Natural killer cell treated with Interleukin-12 subunit alpha and Interleukin-12 subunit beta and Interleukin-15 and Interleukin-18, amount 100 ng/mL, for 72 hours (primary cell): ENCODE data around the gene PTTG1IP2. TPM values are rescaled to one million over a fixed set of nuclear protein-coding genes. Genes with fewer than 3 reads are reported as not detected.

ENCODE experiments used
- ATAC-seq, 2 donors: fragments of 150-1000 bp; cut with Tn5 transposase in 1 of 2; sonication (Bioruptor Pico), chemical (Tn5 transposase) in 1 of 2; 2 replicates each; pipeline ENCODE4 v1.10.0; 2021
- DNase-seq: peaks from one replicate; pipeline ENCODE4 v3.0.0; 2022; ENCODE audit warnings: low spot score
- H3K27ac Mint-ChIP-seq, 2 donors: 1 replicate in 1 of 2; 2 replicates in 1 of 2; pipeline ENCODE4 v1.8.0; 2022; ENCODE audit warnings: mixed read lengths in 2 of 2, mild to moderate bottlenecking in 1 of 2, moderate library complexity in 1 of 2
- H3K27me3 Mint-ChIP-seq, 2 donors: 1 replicate in 1 of 2; 2 replicates in 1 of 2; pipeline ENCODE4 v1.8.0; 2022; ENCODE audit warnings: mixed read lengths in 2 of 2
- H3K36me3 Mint-ChIP-seq: one replicate; pipeline ENCODE4 v1.8.0; 2022; ENCODE audit warnings: mixed read lengths
- H3K4me1 Mint-ChIP-seq, 2 donors: 1 replicate in 1 of 2; 2 replicates in 1 of 2; pipeline ENCODE4 v1.8.0; 2022; ENCODE audit warnings: low read depth in 2 of 2, mixed read lengths in 2 of 2, mild to moderate bottlenecking in 1 of 2
- H3K4me3 Mint-ChIP-seq: one replicate; pipeline ENCODE4 v1.8.0; 2022; ENCODE audit warnings: mixed read lengths
- H3K9me3 Mint-ChIP-seq: 2 replicates; pipeline ENCODE4 v1.8.0; 2022; ENCODE audit warnings: mixed read lengths
- total RNA-seq, 2 donors: library from RNA; stranded (reverse); gene quantifications; one replicate each; pipeline ENCODE4 v1.2.3, GENCODE V29; 2022

PTTG1IP2 gene
- not detected for total RNA-seq

GRCh38 chr7:90469554-90469953 is at the start of gene PTTG1IP2:
Gene PTTG1IP2 (plus strand): TSS chr7:90469639. CDS start chr7:90469787, 148 bp downstream.
- Mint-ChIP-seq H3K36me3 (peaks cover 11% of the 10 kb centered on the region), H3K27ac (no peak within 1 kb of the TSS), H3K9me3 (no peaks in the 10 kb centered on the region), H3K27me3 (peaks cover 4 to 8% of the 10 kb centered on the region in 2 donors), H3K4me3 (no peak within 1 kb of the TSS), H3K4me1 (no peaks in the 10 kb centered on the region)
- DNase-seq (no peak), ATAC-seq (no peak)

DNA sequence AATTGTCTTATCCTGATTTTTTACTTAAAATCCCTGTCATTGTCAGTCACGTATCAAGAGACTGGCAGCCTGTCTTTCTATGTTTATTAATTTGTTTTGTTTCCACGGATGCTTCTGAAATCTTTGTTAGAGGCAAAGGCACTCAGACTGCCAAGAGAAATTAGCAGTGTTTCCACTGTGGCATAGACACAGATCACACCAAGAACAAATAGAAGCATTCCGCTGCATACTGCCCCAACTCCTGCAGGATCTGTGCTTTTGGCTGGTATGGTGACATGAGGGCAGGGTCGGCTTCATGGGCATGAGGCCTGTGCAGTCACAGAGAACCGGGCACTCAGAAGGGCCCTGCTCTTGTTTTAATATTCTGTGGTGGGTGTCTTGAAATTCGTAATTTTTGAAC is 47.8 kb upstream of the PTTG1IP2 start:
- H3K27ac Mint-ChIP-seq, result no peak overlapping the region
- H3K4me3 Mint-ChIP-seq, result no peak overlapping the region
- H3K4me1 Mint-ChIP-seq, result peaks cover 0 to 6% of the 10 kb centered on the region in 2 donors
- H3K9me3 Mint-ChIP-seq, result no peaks in the 10 kb centered on the region
- H3K36me3 Mint-ChIP-seq, result no peaks in the 10 kb centered on the region
- no peak for ATAC-seq
- peaks cover 2 to 5% of the 10 kb centered on the region in 2 donors for H3K27me3 Mint-ChIP-seq
- DNase-seq, result no peak

- ATAC-seq, result no peak
- no peak for DNase-seq
- peaks cover 0 to 6% of the 10 kb centered on the region in 2 donors for H3K4me1 Mint-ChIP-seq
- no peaks in the 10 kb centered on the region for H3K36me3 Mint-ChIP-seq
- H3K9me3 Mint-ChIP-seq, result no peaks in the 10 kb centered on the region
- no peak overlapping the region for H3K4me3 Mint-ChIP-seq
- peaks cover 2 to 12% of the 10 kb centered on the region in 2 donors for H3K27me3 Mint-ChIP-seq
- H3K27ac Mint-ChIP-seq, result peak overlapping the region; percentile 14 to 42
Observed at GRCh38 chr7:90424720-90425119, 44.7 kb upstream of the PTTG1IP2 start.

DNA sequence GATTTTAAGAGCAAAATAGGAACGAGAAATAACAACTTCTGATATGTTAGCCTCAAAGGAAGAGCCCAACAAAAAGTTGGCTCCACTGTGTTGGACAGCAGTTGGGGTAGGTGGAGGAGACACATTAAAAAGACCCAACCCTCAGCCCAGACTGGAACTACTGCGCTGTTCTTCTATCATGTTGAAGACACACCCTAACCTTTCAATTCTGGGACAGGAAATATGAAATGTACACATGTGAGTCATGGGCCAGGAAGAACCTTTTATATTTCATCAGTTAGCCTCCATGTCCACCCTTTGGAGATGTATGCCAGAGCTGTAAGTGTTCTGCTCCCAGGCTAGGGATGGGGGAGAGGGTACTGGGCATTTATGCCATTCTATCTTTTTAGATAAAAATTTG is 44.1 kb upstream of the PTTG1IP2 start:
- no peak for DNase-seq
- peaks cover 0 to 14% of the 10 kb centered on the region in 2 donors for H3K27me3 Mint-ChIP-seq
- peak overlapping the region; percentile 14 to 42 for H3K27ac Mint-ChIP-seq
- no peaks in the 10 kb centered on the region for H3K9me3 Mint-ChIP-seq
- peaks cover 0 to 6% of the 10 kb centered on the region in 2 donors for H3K4me1 Mint-ChIP-seq
- H3K4me3 Mint-ChIP-seq, result no peak overlapping the region
- no peak for ATAC-seq
- no peaks in the 10 kb centered on the region for H3K36me3 Mint-ChIP-seq

- no peak overlapping the region for H3K27ac Mint-ChIP-seq
- ATAC-seq (peak in 1 of 2 donors; percentile 20), DNase-seq (no peak)
- no peak overlapping the region for H3K4me3 Mint-ChIP-seq
- H3K36me3 Mint-ChIP-seq, result no peaks in the 10 kb centered on the region
- H3K9me3 Mint-ChIP-seq, result no peaks in the 10 kb centered on the region
- H3K4me1 Mint-ChIP-seq, result no peaks in the 10 kb centered on the region
- peaks cover 11 to 31% of the 10 kb centered on the region in 2 donors for H3K27me3 Mint-ChIP-seq
Observed at GRCh38 chr7:90430614-90431460, 38.6 kb upstream of the PTTG1IP2 start.

- no peak overlapping the region for H3K27ac Mint-ChIP-seq
- no peak overlapping the region for H3K4me3 Mint-ChIP-seq
- H3K27me3 Mint-ChIP-seq, result peaks cover 19 to 50% of the 10 kb centered on the region in 2 donors
- no peaks in the 10 kb centered on the region for H3K4me1 Mint-ChIP-seq
- DNase-seq, result no peak
- ATAC-seq, result peak in 1 of 2 donors; percentile 31
- H3K36me3 Mint-ChIP-seq, result no peaks in the 10 kb centered on the region
- no peaks in the 10 kb centered on the region for H3K9me3 Mint-ChIP-seq
Observed at GRCh38 chr7:90432752-90433151, 36.7 kb upstream of the PTTG1IP2 start.

DNA sequence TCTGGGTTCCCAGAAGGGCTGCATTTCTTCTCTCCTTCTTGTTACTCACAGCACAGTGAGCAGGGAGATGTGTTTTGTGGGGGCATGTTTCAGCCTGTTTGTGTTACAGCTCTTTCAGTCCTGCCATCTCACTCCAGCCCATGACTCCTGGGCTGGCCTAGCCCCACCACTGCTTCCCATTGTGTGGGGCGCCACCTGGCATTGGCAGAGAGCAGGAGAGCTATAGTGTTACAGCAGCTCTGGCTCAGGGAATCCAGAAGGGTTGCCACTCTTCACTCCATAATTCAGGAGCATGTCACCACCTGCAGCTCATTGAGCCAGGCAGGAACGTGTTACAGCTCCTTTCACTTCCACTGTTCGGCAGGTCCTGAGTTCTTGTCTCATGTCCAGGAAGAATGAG is 36.2 kb upstream of the PTTG1IP2 start:
- ATAC-seq (no peak), DNase-seq (no peak)
- peaks cover 20 to 52% of the 10 kb centered on the region in 2 donors for H3K27me3 Mint-ChIP-seq

DNA sequence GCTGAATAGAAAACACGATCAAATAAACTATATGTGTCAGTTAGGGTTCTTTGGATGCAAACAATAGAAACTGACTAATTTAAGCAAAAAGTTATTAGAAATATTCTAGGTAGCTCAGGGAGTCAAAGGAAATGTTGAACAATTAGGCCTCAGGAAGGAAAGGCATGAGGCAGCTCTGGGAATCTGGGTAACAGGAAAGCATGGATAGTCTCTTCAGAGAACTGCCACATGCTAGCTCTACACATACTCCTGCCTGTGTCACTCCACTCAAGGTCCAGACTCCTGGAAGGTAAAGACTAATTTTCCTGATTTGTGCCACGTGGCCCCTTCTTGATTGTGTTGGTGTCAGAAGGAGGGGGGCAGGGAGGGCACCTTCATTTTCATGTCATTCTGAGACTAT is 23.8 kb upstream of the PTTG1IP2 start:
- Mint-ChIP-seq H3K4me3 (no peak overlapping the region), H3K4me1 (no peaks in the 10 kb centered on the region), H3K27ac (no peak overlapping the region), H3K9me3 (no peaks in the 10 kb centered on the region), H3K36me3 (no peaks in the 10 kb centered on the region), H3K27me3 (peaks cover 9 to 13% of the 10 kb centered on the region in 2 donors)
- DNase-seq (no peak), ATAC-seq (no peak)

More for the DNA sequence above, 36.2 kb upstream of the PTTG1IP2 start:
- no peaks in the 10 kb centered on the region for H3K4me1 Mint-ChIP-seq
- no peaks in the 10 kb centered on the region for H3K9me3 Mint-ChIP-seq
- H3K4me3 Mint-ChIP-seq, result no peak overlapping the region
- no peaks in the 10 kb centered on the region for H3K36me3 Mint-ChIP-seq
- H3K27ac Mint-ChIP-seq, result no peak overlapping the region

DNA sequence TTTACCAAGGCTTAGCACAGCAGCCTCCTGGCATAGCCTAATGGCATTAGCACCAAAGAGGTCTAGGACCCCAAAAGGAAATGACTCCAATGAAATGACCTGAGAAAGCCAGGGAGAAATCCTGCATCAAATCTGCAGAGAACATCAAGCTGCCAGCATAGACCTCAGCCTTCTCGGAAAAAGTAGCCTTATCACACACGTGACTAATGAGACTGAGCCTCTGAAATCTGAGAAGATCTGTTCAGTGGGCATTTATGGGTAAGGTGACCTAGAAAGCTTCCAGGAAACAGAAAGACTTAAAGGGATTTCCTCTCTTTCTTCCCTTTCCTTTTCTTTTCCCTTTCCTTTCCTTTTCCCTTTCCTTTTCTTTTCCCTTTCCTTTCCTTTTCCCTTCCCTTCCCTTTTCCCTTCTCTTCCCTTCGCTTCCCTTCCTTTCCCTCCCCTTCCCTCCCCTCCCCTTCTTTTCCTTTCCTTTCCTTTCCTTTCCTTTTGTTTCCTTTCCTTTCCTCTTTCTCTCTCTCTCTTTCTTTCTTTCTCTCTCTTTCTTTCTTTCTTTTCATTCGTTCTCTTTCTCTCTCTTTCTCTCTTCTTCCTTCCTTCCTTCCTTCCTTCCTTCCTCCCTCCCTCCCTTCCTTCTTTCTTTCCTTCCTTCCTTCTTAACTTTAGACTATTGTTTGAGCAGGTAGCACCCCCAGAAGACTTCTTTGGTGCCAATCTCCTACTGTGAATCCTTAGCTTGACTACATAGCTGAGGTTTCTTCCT is 23.1 kb upstream of the PTTG1IP2 start:
- no peaks in the 10 kb centered on the region for H3K4me1 Mint-ChIP-seq

DNA sequence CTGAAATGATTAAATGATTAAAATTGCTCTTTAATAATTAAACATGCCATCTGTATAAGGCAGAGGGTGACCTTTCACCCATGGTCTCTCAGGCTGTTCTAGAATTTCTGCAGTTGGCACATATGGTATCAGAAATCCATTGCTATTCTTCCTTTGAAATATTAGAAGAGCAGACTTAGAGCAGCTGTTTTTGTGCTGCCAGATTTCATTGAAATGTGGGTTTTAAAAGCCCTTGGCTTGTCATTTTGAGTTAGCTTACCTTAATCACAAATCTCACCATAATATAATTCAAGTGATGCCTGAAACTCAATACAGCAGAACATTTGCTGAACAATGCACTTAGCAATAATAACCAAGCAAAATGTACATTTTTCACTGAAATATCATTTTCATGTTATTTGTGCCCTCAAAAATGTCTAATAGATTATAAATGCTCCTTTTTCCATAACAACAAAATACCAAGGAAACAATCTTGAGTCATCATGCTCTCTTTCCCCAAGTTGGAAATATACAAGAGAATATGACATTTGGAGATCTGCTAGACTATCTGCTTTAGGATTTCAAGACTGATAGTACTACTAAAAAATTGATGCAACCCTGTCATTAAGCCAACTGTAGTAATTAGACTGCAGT is 16.1 kb upstream of the PTTG1IP2 start:
- no peak for DNase-seq
- no peaks in the 10 kb centered on the region for H3K36me3 Mint-ChIP-seq
- no peak overlapping the region for H3K4me3 Mint-ChIP-seq
- H3K9me3 Mint-ChIP-seq, result no peaks in the 10 kb centered on the region
- peaks cover 6% of the 10 kb centered on the region in 2 donors for H3K4me1 Mint-ChIP-seq
- peaks cover 24 to 40% of the 10 kb centered on the region in 2 donors for H3K27me3 Mint-ChIP-seq
- H3K27ac Mint-ChIP-seq, result no peak overlapping the region
- ATAC-seq, result no peak

More for the DNA sequence above, 23.1 kb upstream of the PTTG1IP2 start:
- H3K27ac Mint-ChIP-seq, result no peak overlapping the region
- no peaks in the 10 kb centered on the region for H3K9me3 Mint-ChIP-seq
- H3K4me3 Mint-ChIP-seq, result no peak overlapping the region
- ATAC-seq (no peak), DNase-seq (no peak)
- no peaks in the 10 kb centered on the region for H3K36me3 Mint-ChIP-seq
- H3K27me3 Mint-ChIP-seq, result peaks cover 12 to 19% of the 10 kb centered on the region in 2 donors

GRCh38 chr7:90453931-90454330 is 15.5 kb upstream of the PTTG1IP2 start:
- ATAC-seq (no peak), DNase-seq (no peak)
- no peak overlapping the region for H3K27ac Mint-ChIP-seq
- no peaks in the 10 kb centered on the region for H3K9me3 Mint-ChIP-seq
- peaks cover 6% of the 10 kb centered on the region in 2 donors for H3K4me1 Mint-ChIP-seq
- H3K36me3 Mint-ChIP-seq, result no peaks in the 10 kb centered on the region
- H3K27me3 Mint-ChIP-seq, result peaks cover 24 to 40% of the 10 kb centered on the region in 2 donors
- H3K4me3 Mint-ChIP-seq, result no peak overlapping the region

GRCh38 chr7:90455163-90456030 is 14.0 kb upstream of the PTTG1IP2 start:
- H3K36me3 Mint-ChIP-seq, result no peaks in the 10 kb centered on the region
- DNase-seq, result no peak
- H3K27me3 Mint-ChIP-seq, result peaks cover 24 to 40% of the 10 kb centered on the region in 2 donors
- H3K9me3 Mint-ChIP-seq, result no peaks in the 10 kb centered on the region
- peak overlapping the region; percentile 28 for H3K4me3 Mint-ChIP-seq
- peaks cover 6% of the 10 kb centered on the region in 2 donors for H3K4me1 Mint-ChIP-seq
- no peak for ATAC-seq
- no peak overlapping the region for H3K27ac Mint-ChIP-seq

GRCh38 chr7:90458104-90458503 is 11.3 kb upstream of the PTTG1IP2 start:
- Mint-ChIP-seq H3K4me3 (no peak overlapping the region), H3K27ac (no peak overlapping the region), H3K36me3 (peaks cover under 1% of the 10 kb centered on the region), H3K9me3 (no peaks in the 10 kb centered on the region), H3K27me3 (peaks cover 16 to 26% of the 10 kb centered on the region in 2 donors), H3K4me1 (peaks cover 6% of the 10 kb centered on the region in 2 donors)
- no peak for ATAC-seq
- no peak for DNase-seq
